ENCODE measurements around the gene SFTPA2. TPM values are rescaled to one million over a fixed set of nuclear protein-coding genes. Genes with fewer than 3 reads are reported as not detected.

The SFTPA2 gene
- 1 to 10 TPM in 1 of 4 donors, under 1 TPM in 2, not detected in 1; 0.44 to 5.7 (median 0.60) TPM for total RNA-seq

- peaks cover 0 to 7% (median 0%) of the 10 kb centered on the region in 4 donors for H3K4me1 ChIP-seq
- no peaks in the 10 kb centered on the region for H3K9me3 ChIP-seq
- TF ChIP-seq CTCF (IDR thresholded peaks at IDR 0.05), result no peak
- TF ChIP-seq POLR2A (IDR thresholded peaks at IDR 0.05), result no peak
- TF ChIP-seq EP300 (IDR thresholded peaks at IDR 0.05), result no peak
- no peaks in the 10 kb centered on the region for H3K27me3 ChIP-seq
- no CpG with 5 or more reads among the region's 1 CpG for WGBS, 2 donors
- no peak for DNase-seq (ENCODE audit: low spot score in 2 of 2)
- H3K36me3 ChIP-seq, result no peaks in the 10 kb centered on the region
- H3K4me3 ChIP-seq, result no peak within 1 kb of the TSS
- H3K27ac ChIP-seq, result no peak within 1 kb of the TSS
Measured at GRCh38 chr10:79560160-79560709, at the start of gene SFTPA2. SFTPA2 (minus strand) TSS chr10:79560407; CDS start chr10:79559483, 924 bp downstream.

GRCh38 chr10:79608505-79609375 lies 48.5 kb upstream of the SFTPA2 start:
- TF ChIP-seq POLR2A (IDR thresholded peaks at IDR 0.05), result no peak
- peak; percentile 22 to 61 (median 25) for TF ChIP-seq CTCF (IDR thresholded peaks at IDR 0.05)
- Histone ChIP-seq H3K4me1 (no peaks in the 10 kb centered on the region), H3K27me3 (no peaks in the 10 kb centered on the region), H3K36me3 (no peaks in the 10 kb centered on the region), H3K9me3 (peaks cover 0 to 1% (median 0%) of the 10 kb centered on the region in 4 donors), H3K27ac (no peak overlapping the region), H3K4me3 (no peak overlapping the region)
- DNase-seq (ENCODE audit: low spot score in 2 of 2), result peak in 1 of 2 donors; percentile 8
- WGBS, 2 donors, result 61 to 62% methylated on average over 20 of the region's 20 CpGs

- DNase-seq (ENCODE audit: low spot score in 2 of 2), result no peak
- TF ChIP-seq CTCF (IDR thresholded peaks at IDR 0.05), result no peak
- no peak for TF ChIP-seq EP300 (IDR thresholded peaks at IDR 0.05)
- no peak for TF ChIP-seq POLR2A (IDR thresholded peaks at IDR 0.05)
- Histone ChIP-seq H3K4me1 (no peaks in the 10 kb centered on the region), H3K9me3 (peaks cover 0 to 12% (median 0%) of the 10 kb centered on the region in 4 donors), H3K4me3 (no peak overlapping the region), H3K36me3 (no peaks in the 10 kb centered on the region), H3K27me3 (no peaks in the 10 kb centered on the region), H3K27ac (no peak overlapping the region)
Measured at GRCh38 chr10:79605308-79605707, 45.1 kb upstream of the SFTPA2 start.

- 50 to 57% methylated on average over 1 of the region's 1 CpG for WGBS, 2 donors
- no peak overlapping the region for H3K4me3 ChIP-seq
- no peaks in the 10 kb centered on the region for H3K4me1 ChIP-seq
- TF ChIP-seq EP300 (IDR thresholded peaks at IDR 0.05), result no peak
- no peak for TF ChIP-seq CTCF (IDR thresholded peaks at IDR 0.05)
- no peak for TF ChIP-seq POLR2A (IDR thresholded peaks at IDR 0.05)
- no peaks in the 10 kb centered on the region for H3K27me3 ChIP-seq
- H3K9me3 ChIP-seq, result peaks cover 0 to 12% (median 0%) of the 10 kb centered on the region in 4 donors
- no peak overlapping the region for H3K27ac ChIP-seq
- H3K36me3 ChIP-seq, result no peaks in the 10 kb centered on the region
- DNase-seq (ENCODE audit: low spot score in 2 of 2), result no peak
Measured at GRCh38 chr10:79604294-79604693, 44.1 kb upstream of the SFTPA2 start.

GRCh38 chr10:79602953-79603352 lies 42.7 kb upstream of the SFTPA2 start:
- Histone ChIP-seq H3K27ac (no peak overlapping the region), H3K9me3 (peaks cover 0 to 13% (median 2%) of the 10 kb centered on the region in 4 donors), H3K36me3 (no peaks in the 10 kb centered on the region), H3K27me3 (no peaks in the 10 kb centered on the region), H3K4me3 (no peak overlapping the region), H3K4me1 (no peaks in the 10 kb centered on the region)
- no peak for TF ChIP-seq POLR2A (IDR thresholded peaks at IDR 0.05)
- no peak for TF ChIP-seq EP300 (IDR thresholded peaks at IDR 0.05)
- TF ChIP-seq CTCF (IDR thresholded peaks at IDR 0.05), result no peak
- 60 to 64% methylated on average over 2 of the region's 2 CpGs for WGBS, 2 donors
- no peak for DNase-seq (ENCODE audit: low spot score in 2 of 2)

Measured in tibial nerve (tissue), 4 donors.